HTR-8/SVneo (cell line): Measurements from ENCODE around the gene LRRC28.
A peak's percentile ranks its signal among the peaks of the same experiment; 100 is the strongest.

Source experiments
- DNase-seq: peaks from one replicate; pipeline ENCODE4 v3.0.0; 2011; ENCODE audit warnings: low spot score, mixed read lengths; ENCODE audit not compliant: insufficient read length
- FAIRE-seq: peaks from 2 replicates; lab custom pipeline; 2011; peaks lifted over from hg19 to GRCh38; lab: Jason Lieb, UNC

LRRC28 gene

DNA sequence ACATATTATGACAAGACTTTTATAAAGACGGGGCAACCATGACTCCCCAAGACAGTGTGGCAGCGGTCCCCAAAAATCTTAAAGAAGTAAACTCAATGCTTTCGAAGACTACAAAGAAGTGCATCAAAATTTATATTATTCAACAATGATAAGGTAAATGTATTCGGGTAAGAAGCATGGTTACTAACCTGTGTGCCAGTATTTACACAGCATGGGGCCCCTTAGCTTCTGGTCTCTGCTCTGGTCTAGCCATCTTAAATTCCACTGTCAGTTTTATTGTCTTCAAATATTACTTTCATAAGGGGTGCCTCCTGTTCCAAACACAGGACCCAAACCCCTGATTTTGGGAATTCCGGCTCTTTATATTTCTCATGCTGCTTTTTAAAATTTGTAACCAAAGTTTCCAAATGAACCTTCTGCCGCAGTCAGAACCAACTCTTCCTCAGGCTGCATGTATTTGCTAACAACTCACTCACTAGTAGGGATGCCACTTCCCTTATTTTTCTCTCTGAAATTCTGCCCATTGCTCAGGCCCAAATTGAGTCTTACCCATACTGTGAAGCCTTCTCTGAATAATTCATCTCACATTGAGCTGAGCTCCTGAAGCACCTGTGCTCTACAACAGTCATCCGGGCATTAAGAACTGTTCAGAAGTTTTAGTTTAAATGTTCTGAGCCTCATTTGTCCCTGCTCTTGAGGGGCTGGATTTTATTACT is 3.1 kb upstream of the LRRC28 start:
- DNase-seq (no peak), FAIRE-seq (no peak)

DNA sequence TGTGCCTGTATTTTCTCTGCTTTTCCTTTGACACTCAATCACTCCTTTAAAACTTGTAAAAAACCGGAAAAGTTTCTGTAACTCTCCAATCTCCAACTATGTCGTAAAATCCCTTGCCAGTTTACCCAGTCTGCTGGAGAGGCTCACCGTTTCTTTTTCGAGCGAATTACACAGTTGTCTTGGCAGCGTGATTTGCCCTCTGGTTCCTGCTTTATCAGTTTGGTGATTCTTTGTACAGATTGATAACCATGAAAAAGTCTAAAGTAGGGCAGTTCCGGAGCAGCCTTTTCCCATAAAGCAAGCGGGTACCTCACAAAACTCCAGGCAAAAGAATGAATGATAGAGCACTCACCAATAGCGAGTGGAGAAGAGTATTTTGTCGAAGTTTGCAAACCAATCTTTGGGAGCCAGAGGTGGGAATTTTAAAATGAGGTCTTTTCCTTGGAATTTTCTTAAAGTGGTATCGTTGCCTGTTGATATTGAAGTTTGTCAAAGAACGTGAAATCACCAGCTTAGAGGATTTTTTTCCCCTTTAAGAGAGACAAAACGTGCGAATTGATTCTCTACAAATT is 1.9 kb upstream of the LRRC28 start, which contains the start of gene TTC23:
TTC23 (minus strand) TSS at position 312 of the 572 bp plus-strand sequence. CDS start 20,869 bp downstream, outside the sequence.
- FAIRE-seq = peak; percentile 40
- peak; percentile 81 for DNase-seq

DNA sequence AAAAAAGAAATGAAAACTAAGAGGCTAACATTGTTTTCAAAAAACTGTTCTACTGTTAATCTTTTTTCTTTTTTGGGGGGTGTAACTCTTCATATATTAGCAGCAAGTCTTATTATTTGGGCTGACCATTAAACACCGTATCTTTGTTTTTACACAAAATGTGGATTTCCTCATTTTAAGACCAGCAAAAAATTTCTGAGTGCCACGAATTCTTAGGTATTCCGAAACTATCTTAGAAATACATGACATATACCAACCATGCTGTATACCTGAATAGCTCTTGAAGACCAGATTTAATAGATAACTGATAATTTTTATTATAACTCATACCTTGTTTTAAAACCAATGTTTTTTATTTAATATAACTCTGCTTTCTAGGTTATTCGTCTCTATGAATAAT is 1.3 kb upstream of the LRRC28 start:
- DNase-seq (no peak), FAIRE-seq (no peak)

DNA sequence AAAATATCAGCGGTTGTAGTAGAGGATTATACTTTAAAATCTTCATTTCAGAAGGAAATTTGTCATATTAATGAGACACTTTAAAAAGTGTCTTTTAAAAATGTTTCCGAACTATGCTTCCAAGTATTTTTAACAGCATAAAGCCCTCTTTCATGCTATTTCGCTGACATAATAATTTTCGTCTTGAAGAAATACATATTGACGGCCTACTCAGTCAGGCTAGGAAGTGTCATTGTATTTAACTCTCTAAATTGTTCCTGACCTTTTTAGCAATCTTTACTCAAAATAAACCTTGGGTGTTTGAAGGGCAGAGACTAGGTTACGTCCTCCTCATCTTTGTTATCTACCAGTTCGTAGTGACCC is 806 bp upstream of the LRRC28 start:
- no peak for FAIRE-seq

DNA sequence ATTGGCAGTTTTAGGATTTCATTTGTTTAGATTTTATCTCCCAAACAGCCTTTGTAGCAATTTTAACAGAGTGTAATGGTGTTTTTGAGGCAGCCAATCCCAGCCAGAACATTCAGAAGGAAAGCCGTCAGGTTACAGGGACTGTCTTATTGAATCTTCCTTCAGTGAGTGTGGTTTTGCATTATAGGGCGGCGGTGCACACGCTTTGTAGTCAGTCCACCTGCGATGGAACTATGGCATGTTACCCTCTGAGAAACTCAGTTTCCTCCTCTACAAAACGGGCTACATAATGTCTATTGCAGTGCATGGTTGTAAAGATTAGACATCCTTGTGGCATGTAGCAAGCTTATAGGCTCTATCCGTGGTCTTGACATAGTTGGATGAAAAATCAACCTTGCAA is 1.0 kb downstream of the LRRC28 start:
- no peak for FAIRE-seq

More for the DNA sequence above, 806 bp upstream of the LRRC28 start:
- no peak for DNase-seq

DNA sequence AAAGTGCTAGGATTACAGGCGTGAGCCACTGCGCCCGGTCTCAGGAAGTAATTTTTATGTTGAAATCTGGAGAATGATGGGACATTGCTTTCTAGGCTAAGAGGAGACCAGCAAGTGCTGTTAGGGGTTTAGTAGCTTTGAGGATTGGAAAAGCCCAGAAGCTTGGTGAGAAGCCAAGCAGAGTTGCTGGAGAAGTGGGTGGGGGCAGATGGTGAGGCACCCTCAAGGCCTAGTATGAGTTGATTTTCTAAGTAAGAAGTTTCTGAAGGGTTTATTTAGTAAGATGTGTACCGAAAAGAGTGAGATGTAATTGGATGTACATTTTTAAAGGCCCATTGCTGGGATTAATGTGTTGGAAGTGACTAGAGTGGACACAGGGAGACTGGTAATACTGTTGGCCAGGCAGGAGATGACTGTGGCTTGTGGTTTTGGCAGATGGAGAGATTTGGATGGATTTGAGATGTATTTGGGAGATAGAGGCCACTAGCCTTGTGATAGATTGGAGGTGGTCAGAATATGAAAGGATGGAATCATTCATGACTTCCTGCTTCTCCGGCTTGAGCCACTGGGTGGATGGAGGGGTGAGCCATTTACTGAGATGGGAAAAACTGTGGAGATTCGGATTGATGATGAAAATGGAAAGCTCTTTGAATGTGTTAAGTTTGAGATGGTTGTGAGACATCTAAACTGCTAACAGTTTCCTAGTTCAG is 2.3 kb downstream of the LRRC28 start:
- peak; percentile 24 for DNase-seq
- no peak for FAIRE-seq

More for the DNA sequence above, 1.0 kb downstream of the LRRC28 start:
- no peak for DNase-seq

DNA sequence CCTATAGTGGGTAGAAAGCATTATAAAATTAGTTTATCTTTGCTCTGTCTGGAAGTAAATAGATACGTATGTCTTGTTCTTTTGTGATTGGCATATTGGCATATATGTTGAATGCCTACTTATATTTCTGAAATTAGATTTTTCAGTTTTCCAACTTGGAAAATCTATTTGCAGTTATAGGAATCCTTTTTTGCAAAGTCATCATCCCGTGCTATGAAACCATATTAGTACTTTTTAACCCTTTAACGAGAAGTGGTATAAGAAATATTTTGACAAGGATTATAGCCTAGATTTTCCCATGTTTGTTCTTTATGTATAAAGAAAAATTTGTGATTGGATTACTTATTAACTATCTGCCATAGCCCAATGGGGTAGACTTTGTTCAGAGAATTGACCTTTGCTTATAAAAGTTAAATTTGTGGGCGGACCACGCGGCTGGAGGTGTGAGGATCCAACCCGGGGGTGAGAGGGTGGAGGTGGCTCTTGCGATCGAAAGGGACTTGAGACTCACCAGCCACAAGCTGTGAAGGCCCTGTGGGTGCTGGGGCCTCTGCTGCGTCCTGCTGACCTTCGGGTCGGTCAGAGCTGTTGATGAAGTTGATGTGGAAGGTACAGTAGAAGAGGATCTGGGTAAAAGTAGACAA is 5.9 kb downstream of the LRRC28 start:
- DNase-seq (no peak), FAIRE-seq (no peak)

DNA sequence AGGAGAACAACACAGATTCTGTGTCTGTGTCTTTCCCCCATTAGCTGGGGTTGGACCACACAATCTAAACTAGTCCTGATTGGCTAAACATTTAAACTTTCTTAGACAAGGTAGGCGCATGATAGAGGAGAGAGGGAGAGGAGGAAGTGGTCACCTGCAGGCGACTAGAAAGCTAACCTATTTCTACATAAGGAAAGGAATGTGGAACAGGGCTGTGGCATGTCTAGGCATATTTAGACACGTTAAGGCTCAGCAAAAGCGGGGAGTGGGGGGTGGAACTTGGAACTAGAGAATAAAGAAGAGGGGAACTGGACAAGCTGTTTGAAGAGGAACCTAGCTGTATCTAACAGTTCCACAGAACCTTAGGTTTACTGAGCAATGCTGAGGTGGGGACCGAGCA is 12.8 kb downstream of the LRRC28 start:
- DNase-seq = no peak

DNA sequence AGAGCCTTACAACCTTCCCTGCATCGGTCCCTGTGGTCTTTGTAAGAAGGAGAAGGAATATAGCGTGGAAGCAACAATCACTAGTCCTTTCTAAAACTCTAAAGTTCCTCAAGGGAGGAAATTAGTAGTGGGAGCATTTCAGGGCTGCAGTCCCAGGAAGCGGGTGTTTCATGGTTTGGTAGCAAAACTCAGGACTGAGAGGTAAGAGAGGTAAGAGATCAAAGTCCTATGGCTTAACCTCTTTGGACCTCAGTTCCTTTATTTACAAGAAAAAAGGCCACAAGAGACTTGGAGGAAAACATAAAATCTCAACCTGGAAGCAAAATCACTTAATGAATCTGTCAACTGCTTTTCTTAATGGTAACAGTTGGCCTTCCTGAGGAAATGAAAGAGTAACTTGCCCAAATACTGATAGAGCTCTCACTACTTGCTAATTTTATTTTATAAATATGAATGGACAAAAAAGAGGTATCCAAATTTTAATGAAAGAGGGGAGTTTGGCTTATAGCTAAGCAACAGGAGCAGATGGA is 14.3 kb downstream of the LRRC28 start:
- FAIRE-seq (no peak), DNase-seq (no peak)

More for the DNA sequence above, 12.8 kb downstream of the LRRC28 start:
- no peak for FAIRE-seq

DNA sequence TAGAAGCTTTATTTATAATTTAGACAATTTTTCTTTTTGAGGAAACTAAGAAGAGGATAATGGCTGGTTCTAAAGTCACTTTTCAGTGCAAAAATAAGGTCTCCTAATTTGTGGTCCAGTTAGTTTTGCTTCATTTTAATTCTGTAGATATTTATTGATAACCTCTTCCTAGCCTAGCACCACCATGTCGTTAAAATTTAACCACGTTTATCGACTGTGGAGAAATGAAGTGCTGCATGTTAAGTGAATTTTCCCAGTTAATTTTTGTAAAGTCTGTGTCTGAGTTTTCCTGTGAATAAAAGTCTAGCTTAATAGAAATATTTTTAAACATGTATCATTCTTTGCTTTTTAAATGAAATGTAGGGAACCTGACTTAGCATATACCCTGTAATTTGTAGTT is 16.7 kb downstream of the LRRC28 start:
- no peak for DNase-seq
- no peak for FAIRE-seq

DNA sequence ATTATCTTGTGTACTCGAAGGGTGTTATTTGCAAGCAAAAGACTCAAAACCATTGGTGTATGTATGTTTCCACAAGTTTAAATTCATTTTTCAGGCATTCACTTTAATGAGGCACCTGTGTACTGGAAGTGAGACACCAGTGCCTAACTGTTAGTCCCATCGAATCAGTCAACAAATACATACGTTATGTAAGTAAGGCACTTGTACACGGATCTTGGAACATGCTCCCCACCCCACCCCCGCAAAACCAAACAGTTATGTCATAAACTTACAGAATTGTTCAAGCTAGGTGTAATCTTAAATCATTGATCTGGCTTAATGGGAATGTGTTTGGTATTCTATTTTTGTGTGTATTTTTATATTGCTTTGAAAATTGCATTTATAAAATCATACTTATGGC is 17.1 kb downstream of the LRRC28 start:
- DNase-seq (no peak), FAIRE-seq (no peak)

DNA sequence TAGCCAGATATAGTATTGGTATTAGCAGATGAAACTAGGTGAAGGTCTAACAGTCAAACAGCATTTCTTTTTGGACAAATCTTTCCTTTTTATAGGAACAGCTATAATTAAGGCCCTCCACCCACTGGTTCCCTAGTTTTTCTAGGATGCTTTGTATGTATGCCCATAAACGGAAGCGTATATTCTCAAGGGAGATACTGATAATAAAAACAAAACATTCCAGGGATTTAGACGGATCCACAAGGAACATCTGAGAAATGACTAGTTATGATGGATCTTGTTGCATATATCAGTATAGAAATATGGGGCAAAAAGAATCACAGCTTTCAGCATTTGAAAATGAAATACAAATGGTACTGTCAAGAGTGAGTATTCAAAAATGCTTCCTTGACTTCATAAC is 22.5 kb downstream of the LRRC28 start:
- FAIRE-seq (no peak), DNase-seq (no peak)

DNA sequence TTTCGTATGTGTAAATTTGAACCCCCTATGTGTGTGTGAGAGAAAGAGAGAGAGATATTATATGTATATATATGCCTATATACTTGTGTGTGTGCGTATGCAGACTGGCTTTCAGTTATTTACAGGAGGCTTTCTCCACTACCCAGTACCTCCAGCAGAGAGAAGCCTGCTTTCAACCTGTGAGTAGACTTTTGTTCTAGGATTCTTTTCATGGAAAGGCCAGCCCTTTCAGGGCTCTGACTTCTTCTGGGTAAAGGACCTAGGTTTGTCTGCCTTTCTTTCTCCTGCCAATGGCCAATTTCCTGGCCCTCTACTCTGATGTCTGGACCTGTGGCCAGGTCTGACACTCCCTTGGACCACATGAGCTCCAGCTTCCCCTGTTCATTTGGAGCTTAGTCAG is 23.8 kb downstream of the LRRC28 start:
- no peak for FAIRE-seq
- DNase-seq = no peak

DNA sequence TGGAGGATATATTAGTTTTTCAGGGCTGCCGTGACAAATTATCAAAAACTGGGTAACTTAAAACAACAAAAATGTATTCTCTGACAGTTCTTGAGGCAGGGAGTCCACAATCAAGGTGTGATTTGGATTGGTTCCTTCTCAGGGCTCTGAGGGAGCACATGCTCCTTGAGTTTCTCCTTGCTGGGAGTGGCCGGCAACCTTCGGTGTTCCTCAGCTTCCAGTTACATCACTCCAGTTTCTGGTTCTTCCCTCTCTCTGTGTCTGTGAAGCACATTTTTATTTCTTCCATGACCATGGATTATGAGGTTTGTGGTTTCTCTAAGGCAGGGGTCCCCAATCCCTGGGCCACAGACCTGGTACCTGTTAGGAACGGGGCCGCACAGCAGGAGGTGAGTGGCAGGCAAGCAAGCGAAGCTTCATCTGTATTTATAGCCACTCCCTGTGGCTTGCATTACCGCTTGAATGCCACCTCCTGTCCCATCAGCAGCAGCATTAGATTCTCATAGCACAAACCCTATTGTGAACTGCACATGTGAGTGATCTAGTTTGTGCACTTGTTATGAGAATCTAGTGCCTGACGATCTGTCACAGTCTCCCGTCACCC is 24.3 kb downstream of the LRRC28 start:
- no peak for FAIRE-seq
- no peak for DNase-seq

DNA sequence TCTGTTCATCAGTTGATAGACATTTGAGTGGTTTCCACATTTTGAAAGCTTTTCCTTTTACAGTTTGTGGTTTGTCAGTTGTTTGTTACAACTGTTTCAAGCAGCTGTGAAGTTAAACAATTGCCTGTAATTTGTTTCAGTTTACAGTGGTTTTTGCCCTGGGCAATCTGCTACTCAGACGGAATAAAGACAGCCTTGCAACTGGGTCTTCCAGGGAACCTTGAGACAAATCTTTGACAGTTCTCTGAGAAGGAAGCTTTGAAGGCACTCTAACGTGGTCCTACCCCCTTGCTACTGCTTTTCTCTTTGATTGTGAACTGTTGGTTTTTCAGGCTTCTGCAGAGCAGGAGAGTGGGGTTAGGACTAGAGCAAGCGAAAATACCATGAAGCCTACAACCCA is 28.0 kb downstream of the LRRC28 start:
- no peak for DNase-seq
- FAIRE-seq = no peak

DNA sequence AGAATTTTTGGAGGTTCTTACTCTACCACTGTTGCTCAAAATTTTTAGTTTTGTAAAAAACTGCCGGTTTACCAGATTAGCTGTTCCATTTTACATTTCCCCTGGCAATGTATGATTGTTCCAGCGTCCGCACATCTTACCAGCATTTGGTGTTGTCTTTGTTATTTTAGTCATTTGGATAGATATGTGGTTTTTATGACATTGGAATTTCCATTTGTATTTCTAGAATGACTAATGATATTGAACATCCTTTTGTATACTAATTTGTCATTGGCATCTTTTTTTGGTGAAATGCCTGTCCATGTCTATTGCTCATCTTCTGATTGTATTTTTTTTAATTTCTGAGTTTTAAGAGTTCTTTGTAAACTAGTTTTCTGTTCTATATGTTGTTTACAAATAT is 28.5 kb downstream of the LRRC28 start:
- FAIRE-seq (no peak), DNase-seq (no peak)

DNA sequence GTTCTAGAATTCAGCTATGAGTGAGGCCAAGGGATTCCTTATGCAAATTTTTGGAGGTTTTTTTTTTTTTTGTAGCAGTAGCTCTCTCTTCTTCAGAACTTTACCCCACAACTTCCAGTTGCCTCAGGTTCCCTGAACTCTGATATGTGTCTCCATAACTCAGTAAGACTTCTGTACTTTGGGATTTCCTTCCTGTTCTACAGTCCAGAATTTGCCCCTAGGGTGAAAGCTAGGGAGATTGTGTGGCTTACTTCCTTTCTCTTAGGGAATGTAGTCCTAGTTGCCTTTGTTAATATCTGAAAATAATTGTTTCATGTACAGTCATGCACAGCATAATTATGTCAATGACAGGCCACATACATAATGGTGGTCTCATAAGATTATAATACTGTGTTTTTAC is 30.8 kb downstream of the LRRC28 start:
- FAIRE-seq (no peak), DNase-seq (no peak)

DNA sequence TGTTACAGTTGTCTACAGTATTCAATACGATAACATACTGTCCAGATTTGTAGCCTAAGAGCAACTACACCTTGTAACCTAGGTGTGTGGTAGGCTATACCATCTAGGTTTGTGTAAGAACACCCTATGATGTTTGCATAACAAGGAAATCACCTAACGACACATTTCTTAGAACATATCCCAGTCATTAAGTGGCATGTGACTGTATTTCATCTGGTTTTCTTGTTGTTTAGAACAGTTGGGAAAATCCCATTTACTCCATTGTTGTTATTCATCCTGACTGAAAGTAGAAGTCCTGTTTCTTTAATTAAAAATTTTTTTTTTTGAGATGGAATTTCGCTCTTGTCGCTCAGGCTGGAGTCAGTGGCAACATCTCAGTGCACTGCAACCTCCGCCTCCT is 31.3 kb downstream of the LRRC28 start:
- no peak for FAIRE-seq

DNA sequence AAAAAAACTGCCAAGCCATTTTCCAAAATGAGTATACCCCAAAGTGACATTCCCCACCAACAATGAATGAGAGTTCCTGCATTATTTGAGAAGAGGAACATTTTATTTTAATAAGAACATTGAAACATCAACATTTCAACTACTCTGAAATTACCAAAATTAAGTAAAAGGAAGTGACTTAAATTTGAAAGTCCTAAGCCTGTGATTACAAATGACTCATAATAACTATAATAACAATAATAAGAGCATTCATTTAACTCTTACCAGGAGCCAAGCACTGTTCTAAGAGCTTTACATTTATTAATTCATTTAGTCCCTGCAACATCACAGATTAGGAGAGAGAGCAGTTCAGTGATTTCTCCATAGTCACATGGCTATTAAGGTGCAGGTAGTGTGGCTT is 32.4 kb downstream of the LRRC28 start:
- FAIRE-seq (no peak), DNase-seq (no peak)

More for the DNA sequence above, 31.3 kb downstream of the LRRC28 start:
- no peak for DNase-seq

DNA sequence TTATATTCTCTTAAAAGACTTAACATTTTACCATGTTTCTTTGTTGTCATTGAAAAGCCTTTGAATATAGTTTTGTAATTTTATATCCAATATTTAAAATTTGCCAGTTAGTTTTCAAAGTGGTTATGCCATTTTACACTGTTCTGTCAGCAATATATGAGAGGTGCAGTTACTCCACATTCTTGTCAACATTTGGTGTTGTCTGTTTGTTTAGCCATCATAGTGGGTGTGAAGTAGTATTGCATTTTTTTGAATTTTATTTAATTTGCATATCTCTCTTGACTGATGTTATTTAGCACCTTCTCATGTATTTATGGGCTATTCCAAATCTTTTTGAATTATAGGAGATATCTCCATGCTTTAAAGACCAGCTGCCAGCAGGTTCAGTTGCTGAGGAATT is 40.4 kb downstream of the LRRC28 start:
- FAIRE-seq (no peak), DNase-seq (no peak)
